ENCODE results near the gene XKR3. TPM values are rescaled to one million over a fixed set of nuclear protein-coding genes. Genes with fewer than 3 reads are reported as not detected.
"Not testable (repeated sequence)": the region's sequence is repeated elsewhere in the genome, so short reads cannot be mapped to it uniquely, and the experiment has no call there.

Gene XKR3
- total RNA-seq (2021) (not detected in 2 replicates), Bru-seq, nascent RNA (percentile 11 among the genes with signal in this experiment), BruChase-seq, experiment 1, labeled RNA remaining after a 2-hour chase (percentile 9 among the genes with signal in this experiment), BruChase-seq, experiment 2, labeled RNA remaining after a 6-hour chase (percentile 6 among the genes with signal in this experiment)
- long read RNA-seq, partial matches to known transcripts: 0 of 1 reads
- long read RNA-seq, other reads (novel, unspliced or antisense): 1 of 1 reads

- no peaks in the 10 kb centered on the region for H3K9me2 ChIP-seq (ENCODE audit: insufficient read depth)
These were observed at the start of gene XKR3 for GRCh38 chr22:16824716-16825687. Gene XKR3, minus strand, starts transcription at chr22:16825411. Its CDS starts 17,338 bp downstream, at chr22:16808073.

GRCh38 chr22:16869640-16870039 is 44.4 kb upstream of the XKR3 start:
- CTCF ChIA-PET; H3K4me1 ChIP-seq (replicated peaks; ENCODE audit: insufficient read depth); H3K27me3 ChIP-seq (ENCODE audit: insufficient read depth, low read depth); intact Hi-C loops (cut with micrococcal nuclease; ENCODE audit: unreplicated experiment); H3K79me2 ChIP-seq (ENCODE audit: low read depth); H3K9me3 ChIP-seq (ENCODE audit: insufficient read depth, low read depth); H3F3A ChIP-seq (ENCODE audit: insufficient read depth, low read depth); POLR2A ChIA-PET (ENCODE audit: unreplicated experiment); H3K9me2 ChIP-seq (ENCODE audit: insufficient read depth); H2AFZ ChIP-seq; H4K20me1 ChIP-seq (ENCODE audit: insufficient read depth); H3K36me3 ChIP-seq (ENCODE audit: low read depth); BruUV-seq (replicated peaks); H3K4me2 ChIP-seq; H3K4me3 ChIP-seq; H3K27ac ChIP-seq: not testable (repeated sequence)
- peak in 1 of 2 experiments; percentile 6 for DNase-seq

More at GRCh38 chr22:16824716-16825687, at the start of gene XKR3:
- ChIA-PET POLR2A (ENCODE audit: unreplicated experiment) (no interaction called here), CTCF (no interaction called here)
- H3K27ac ChIP-seq: no peak within 1 kb of the TSS
- H3K4me3 ChIP-seq: peak within 1 kb of the TSS; percentile 35; the same call in 1 of the 2 replicates
- no peaks in the 10 kb centered on the region for H3F3A ChIP-seq (ENCODE audit: insufficient read depth, low read depth)
- intact Hi-C loops (cut with micrococcal nuclease; ENCODE audit: unreplicated experiment): no loop called here
- no peak for DNase-seq
- H3K4me1 ChIP-seq (replicated peaks; ENCODE audit: insufficient read depth): no peaks in the 10 kb centered on the region
- no peaks in the 10 kb centered on the region for H4K20me1 ChIP-seq (ENCODE audit: insufficient read depth)
- peak within 1 kb of the TSS; percentile 43; the same call in 1 of the 2 replicates for H2AFZ ChIP-seq
- TF ChIP-seq CTCF (conservative IDR thresholded peaks at IDR 0.05) (no peak), EZH2 (IDR thresholded peaks at IDR 0.05; ENCODE audit: low read depth) (no peak)
- no peaks in the 10 kb centered on the region for H3K27me3 ChIP-seq (ENCODE audit: insufficient read depth, low read depth)
- no peaks in the 10 kb centered on the region for H3K36me3 ChIP-seq (ENCODE audit: low read depth)
- H3K9me3 ChIP-seq (ENCODE audit: insufficient read depth, low read depth): no peaks in the 10 kb centered on the region
- no TSS peak for BruUV-seq (replicated peaks)
- H3K4me2 ChIP-seq: peak within 1 kb of the TSS; percentile 69
- H3K79me2 ChIP-seq (ENCODE audit: low read depth): no peaks in the 10 kb centered on the region

GRCh38 chr22:16866167-16866566 is 41.0 kb upstream of the XKR3 start:
- POLR2A ChIA-PET (ENCODE audit: unreplicated experiment): no interaction called here

GRCh38 chr22:16856851-16857250 is 31.6 kb upstream of the XKR3 start:
- DNase-seq; H3K4me2 ChIP-seq; CTCF ChIA-PET; H3K27ac ChIP-seq; H3K27me3 ChIP-seq (ENCODE audit: insufficient read depth, low read depth); POLR2A ChIA-PET (ENCODE audit: unreplicated experiment); H3F3A ChIP-seq (ENCODE audit: insufficient read depth, low read depth); BruUV-seq (replicated peaks); H3K79me2 ChIP-seq (ENCODE audit: low read depth); intact Hi-C loops (cut with micrococcal nuclease; ENCODE audit: unreplicated experiment); H3K4me1 ChIP-seq (replicated peaks; ENCODE audit: insufficient read depth); H2AFZ ChIP-seq; H3K4me3 ChIP-seq; H4K20me1 ChIP-seq (ENCODE audit: insufficient read depth); H3K9me3 ChIP-seq (ENCODE audit: insufficient read depth, low read depth); H3K36me3 ChIP-seq (ENCODE audit: low read depth); H3K9me2 ChIP-seq (ENCODE audit: insufficient read depth): not testable (repeated sequence)

More at GRCh38 chr22:16866167-16866566, 41.0 kb upstream of the XKR3 start:
- Histone ChIP-seq H3F3A (ENCODE audit: insufficient read depth, low read depth) (no peaks in the 10 kb centered on the region), H3K4me1 (replicated peaks; ENCODE audit: insufficient read depth) (no peaks in the 10 kb centered on the region), H3K9me2 (ENCODE audit: insufficient read depth) (no peaks in the 10 kb centered on the region), H2AFZ (no peak overlapping the region), H3K4me3 (no peak overlapping the region), H3K4me2 (no peak overlapping the region), H3K9me3 (ENCODE audit: insufficient read depth, low read depth) (no peaks in the 10 kb centered on the region), H3K27me3 (ENCODE audit: insufficient read depth, low read depth) (no peaks in the 10 kb centered on the region), H3K36me3 (ENCODE audit: low read depth) (no peaks in the 10 kb centered on the region), H4K20me1 (ENCODE audit: insufficient read depth) (no peaks in the 10 kb centered on the region), H3K27ac (no peak overlapping the region), H3K79me2 (ENCODE audit: low read depth) (no peaks in the 10 kb centered on the region)
- intact Hi-C loops (cut with micrococcal nuclease; ENCODE audit: unreplicated experiment): no loop called here
- no peak for DNase-seq
- CTCF ChIA-PET: no interaction called here
- no peak for TF ChIP-seq CTCF (conservative IDR thresholded peaks at IDR 0.05)
- TF ChIP-seq EZH2 (IDR thresholded peaks at IDR 0.05; ENCODE audit: low read depth): no peak
- BruUV-seq (replicated peaks): no TSS peak

Measured in PC-9 (cell line).